Upper lobe of left lung (tissue), 4 donors: ENCODE data around the gene DICER1.

Experiments used
- CTCF ChIP-seq, 6 experiments: fragments of 450-650 bp in 4 of 6; fragments of 200-600 bp in 2 of 6; sonication (generic) in 2 of 6; IDR thresholded peaks; one replicate each; pipeline ENCODE4 v1.5.1; 2016 to 2019; ENCODE audit warnings: antibody characterized with exemption in 6 of 6
- EP300 ChIP-seq, 4 donors: sonication (generic); formaldehyde crosslinking; IDR thresholded peaks; one replicate each; pipeline ENCODE4 v1.5.1; 2017; ENCODE audit warnings: antibody characterized with exemption in 4 of 4, control low read depth in 2 of 4
- POLR2A ChIP-seq, 4 donors: fragments of 450-650 bp; IDR thresholded peaks; one replicate each; pipeline ENCODE4 v1.5.1; 2016 to 2017; ENCODE audit warnings: antibody characterized with exemption in 4 of 4, mild to moderate bottlenecking in 2 of 4
- POLR2AphosphoS5 ChIP-seq, 2 donors: sonication (generic); formaldehyde crosslinking; IDR thresholded peaks; one replicate each; pipeline ENCODE4 v1.5.1; 2017; ENCODE audit warnings: antibody characterized with exemption in 2 of 2

GRCh38 chr14:95146079-95146771, 11.1 kb downstream of the DICER1 start:
- TF ChIP-seq POLR2A (IDR thresholded peaks at IDR 0.05) (no peak), CTCF (IDR thresholded peaks at IDR 0.05) (no peak), EP300 (IDR thresholded peaks at IDR 0.05) (no peak), POLR2AphosphoS5 (IDR thresholded peaks at IDR 0.05) (no peak)
